Posterior vena cava (tissue), 2 donors: ENCODE results near the gene S1PR4. TPM values are rescaled to one million over a fixed set of nuclear protein-coding genes. Genes with fewer than 3 reads are reported as not detected.
A peak's percentile ranks its signal among the peaks of the same experiment; 100 is the strongest.

Experiments used
- DNase-seq: peaks from one replicate; pipeline ENCODE4 v3.0.0-alpha.2; 2020; ENCODE audit warnings: low spot score
- intact Hi-C, 2 donors: fragments of 100-400 bp; cut with DNase I; formaldehyde crosslinking; loops; one replicate each; pipeline versions ENCODE4 v1.14.1 to v1.14.2; 2022 to 2023
- long read RNA-seq, 2 donors: library from polyadenylated mRNA; unstranded; transcript quantifications; one replicate each; pipeline ENCODE4 v2.0.0, GENCODE V29; 2020 to 2021
- total RNA-seq, 2 donors: library from RNA; stranded (reverse); fragmentation: NEBNext Ultra II Directional; extraction: Animal tissue kit (Norgen Biotek cat#: 25700); gene quantifications; one replicate each; pipeline ENCODE4 v1.2.1, GENCODE V29; 2021
- donor health status: DM: yes; HTN: yes; CAD: no.
- donor health status: DM: yes; HTN: yes; CAD: no.

The S1PR4 gene, protein sequence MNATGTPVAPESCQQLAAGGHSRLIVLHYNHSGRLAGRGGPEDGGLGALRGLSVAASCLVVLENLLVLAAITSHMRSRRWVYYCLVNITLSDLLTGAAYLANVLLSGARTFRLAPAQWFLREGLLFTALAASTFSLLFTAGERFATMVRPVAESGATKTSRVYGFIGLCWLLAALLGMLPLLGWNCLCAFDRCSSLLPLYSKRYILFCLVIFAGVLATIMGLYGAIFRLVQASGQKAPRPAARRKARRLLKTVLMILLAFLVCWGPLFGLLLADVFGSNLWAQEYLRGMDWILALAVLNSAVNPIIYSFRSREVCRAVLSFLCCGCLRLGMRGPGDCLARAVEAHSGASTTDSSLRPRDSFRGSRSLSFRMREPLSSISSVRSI
- 1 to 10 TPM; 1.7 to 3.1 TPM for total RNA-seq
- long read RNA-seq, donor 1: 0 reads
- long read RNA-seq, donor 2, partial matches to known transcripts: 0 of 3 reads
- long read RNA-seq, donor 2, other reads (novel, unspliced or antisense): 0 of 3 reads

DNA sequence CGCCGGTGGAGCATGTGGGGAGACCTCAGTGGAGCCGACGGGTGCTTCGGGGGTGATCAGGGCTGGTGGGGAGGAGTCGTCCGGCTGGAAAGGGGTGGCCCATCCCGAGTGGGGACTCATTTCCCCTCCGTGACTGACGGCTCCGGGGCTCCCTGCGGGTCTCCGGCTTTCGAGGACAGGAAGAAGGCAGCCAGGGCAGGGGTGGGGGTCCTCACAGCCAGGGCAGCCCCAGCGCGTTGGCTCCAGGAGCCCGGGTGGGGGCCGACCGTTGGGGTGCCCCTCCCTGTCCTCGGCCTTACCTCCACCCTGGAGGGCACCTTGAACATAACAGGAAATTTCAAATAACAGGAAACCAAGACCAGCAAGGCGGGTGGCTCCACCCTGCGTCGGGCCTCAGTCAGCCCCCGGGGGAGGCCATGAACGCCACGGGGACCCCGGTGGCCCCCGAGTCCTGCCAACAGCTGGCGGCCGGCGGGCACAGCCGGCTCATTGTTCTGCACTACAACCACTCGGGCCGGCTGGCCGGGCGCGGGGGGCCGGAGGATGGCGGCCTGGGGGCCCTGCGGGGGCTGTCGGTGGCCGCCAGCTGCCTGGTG, at the start of gene S1PR4:
TSS of gene S1PR4 (plus strand) at position 393 of the 596 bp plus-strand sequence. CDS start at position 417, 24 bp downstream.
- intact Hi-C loops: no loop called here
- peak; percentile 81 for DNase-seq

DNA sequence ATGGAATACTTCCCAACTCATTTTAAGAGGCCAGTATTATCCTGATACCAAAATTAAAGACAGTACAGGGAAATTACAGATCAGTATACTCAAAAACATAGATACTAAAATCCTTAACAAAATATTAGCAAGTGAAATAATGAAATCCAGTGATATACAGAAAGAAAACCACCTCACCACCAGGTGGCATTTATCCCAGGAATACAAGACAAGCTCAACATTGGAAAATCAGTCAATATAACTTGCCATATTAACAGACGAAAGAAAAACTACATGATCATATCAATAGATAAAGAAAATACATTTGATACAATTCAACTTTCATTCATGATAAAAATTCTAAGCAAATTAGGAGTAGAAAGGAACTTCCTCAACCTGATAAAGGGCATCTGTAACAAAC, 49.5 kb upstream of the S1PR4 start:
- intact Hi-C loops: loop anchor here (2.0 to 5.0 kb wide), 2 partner anchors 26 to 177 kb away; no protein-coding TSS in a partner anchor
- no peak for DNase-seq

DNA sequence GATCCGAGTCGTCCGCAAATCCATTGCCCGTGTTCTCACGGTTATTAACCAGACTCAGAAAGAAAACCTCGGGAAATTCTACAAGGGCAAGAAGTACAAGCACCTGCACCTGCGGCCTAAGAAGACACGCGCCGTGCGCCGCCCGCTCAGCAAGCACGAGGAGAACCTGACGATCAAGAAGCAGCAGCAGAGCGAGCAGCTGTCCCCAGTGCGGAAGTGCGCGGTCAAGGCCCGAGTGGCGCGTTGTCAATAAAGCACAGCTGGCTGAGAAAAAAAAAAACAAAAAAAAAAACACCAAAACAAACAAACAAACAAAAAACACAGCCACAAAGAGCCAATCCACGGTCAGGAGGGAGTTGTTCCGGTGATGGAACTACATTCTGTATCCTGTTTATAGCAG, 47.4 kb upstream of the S1PR4 start:
- no peak for DNase-seq
- intact Hi-C loops: no loop called here

DNA sequence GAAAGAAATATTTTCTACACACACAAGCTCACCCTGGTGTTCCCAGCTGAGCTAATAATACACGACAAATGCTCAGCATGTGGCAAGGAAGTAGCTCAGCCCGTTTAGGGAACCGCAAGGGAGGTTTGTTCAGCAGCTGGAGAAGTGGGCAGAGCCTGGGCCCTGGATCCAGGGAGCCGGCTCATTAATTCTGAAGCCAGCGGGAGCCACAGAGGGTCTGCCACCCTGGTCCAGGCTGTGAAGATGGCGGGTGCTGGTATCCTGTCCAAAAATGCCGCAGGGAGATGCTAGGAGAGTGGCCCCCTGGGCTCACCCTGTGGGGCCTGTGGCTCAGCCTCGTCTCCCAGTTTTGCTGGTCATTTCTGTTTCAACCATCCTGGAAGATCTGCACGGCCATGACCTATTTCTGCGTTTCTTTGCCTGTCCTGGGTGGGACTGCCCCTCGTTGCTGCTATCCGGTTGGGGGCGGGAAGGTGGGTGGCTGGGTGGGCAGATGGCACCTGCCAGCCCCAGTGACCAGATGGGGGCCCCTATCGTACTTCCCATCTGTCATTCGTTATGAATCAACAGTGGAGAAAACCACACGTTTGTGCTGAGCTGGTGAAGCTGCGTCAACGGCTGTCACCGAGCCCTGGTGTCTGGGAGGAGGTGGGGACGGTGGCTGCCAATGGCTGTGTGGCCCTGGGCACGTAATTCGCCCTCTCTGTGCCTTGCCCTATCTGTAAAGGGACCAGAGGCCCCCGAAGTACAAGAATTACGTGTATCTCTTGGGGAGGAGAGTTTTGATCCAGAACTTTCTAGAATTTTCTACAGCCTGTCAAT, 45.4 kb upstream of the S1PR4 start:
- intact Hi-C loops: no loop called here
- no peak for DNase-seq

DNA sequence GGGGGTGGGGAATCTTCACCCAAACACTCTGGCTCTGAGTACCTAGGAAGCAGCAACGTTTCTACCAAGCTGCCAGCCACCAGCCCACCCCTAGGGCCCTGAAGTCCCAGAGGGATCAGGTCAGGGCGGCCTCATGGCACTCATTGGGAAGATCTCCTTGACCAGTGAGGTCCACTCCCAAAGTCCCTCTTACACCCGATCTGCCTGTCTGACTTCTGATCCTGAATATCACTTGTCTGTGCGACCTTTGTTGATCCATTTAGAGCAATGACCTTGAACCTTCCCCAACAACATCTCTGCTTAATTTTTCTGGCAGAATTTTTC, 44.8 kb upstream of the S1PR4 start:
- intact Hi-C loops: no loop called here
- no peak for DNase-seq

DNA sequence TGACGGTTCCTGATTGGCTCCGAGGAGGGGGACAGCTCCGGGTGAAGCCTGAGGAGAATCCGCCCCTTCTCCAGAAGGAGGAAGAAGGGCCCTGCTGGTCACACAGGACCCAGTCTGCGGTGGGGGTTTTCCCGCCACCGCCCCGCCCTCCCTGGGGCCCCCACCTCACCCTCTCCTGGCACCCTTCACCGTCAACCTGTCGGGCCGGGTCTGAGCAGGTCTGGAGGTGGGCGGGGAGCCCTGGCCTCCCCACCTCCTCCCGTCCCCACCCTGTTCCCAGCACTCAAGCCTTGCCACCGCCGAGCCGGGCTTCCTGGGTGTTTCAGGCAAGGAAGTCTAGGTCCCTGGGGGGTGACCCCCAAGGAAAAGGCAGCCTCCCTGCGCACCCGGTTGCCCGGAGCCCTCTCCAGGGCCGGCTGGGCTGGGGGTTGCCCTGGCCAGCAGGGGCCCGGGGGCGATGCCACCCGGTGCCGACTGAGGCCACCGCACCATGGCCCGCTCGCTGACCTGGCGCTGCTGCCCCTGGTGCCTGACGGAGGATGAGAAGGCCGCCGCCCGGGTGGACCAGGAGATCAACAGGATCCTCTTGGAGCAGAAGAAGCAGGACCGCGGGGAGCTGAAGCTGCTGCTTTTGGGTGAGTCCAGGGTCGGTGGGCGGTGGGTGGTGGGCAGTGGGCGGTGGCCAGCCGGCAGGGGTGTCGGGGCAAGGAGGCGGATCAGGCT, 42.4 kb upstream of the S1PR4 start, which contains the start of gene GNA15:
TSS of gene GNA15 (plus strand) at position 73 of the 723 bp plus-strand sequence. CDS start at position 491, 418 bp downstream.
- intact Hi-C loops: no loop called here
- DNase-seq: no peak

DNA sequence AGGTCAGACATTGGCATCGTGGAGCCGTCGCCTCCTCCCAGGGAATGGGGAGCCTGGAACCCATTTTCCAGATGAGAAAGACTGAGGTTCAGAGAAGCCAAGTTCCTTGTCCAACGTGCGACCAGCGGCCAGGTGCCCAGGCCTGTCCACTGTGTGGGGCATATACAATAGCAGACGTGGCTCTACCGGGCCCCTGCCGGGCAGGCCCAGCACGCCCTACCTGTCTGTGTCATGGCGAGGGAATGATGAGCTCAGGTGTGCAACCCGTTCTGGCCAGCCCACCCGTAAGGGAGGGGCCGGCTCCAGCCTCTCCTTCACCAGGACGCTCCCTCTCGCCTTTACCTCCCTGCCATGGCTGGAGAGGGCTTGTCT, 41.9 kb upstream of the S1PR4 start:
- DNase-seq: no peak
- intact Hi-C loops: no loop called here

DNA sequence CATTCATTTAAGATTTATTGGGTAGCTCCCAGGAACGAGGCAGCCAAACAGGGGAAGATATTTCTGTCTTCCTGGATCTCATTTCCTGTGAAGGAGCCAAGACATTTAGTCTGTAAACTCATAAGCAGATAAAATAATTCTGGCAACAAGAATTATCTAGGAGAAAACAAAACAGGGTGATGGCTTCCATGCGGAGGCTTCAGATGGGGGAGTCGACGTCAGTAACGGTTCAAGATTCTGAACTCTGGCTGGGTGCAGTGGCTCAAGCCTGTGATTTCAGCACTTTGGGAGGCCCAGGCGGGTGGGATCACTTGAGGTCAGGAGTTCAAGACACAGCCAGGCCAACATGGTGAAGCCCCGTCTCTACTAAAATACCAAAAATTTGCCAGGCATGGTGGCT, 41.5 kb upstream of the S1PR4 start:
- intact Hi-C loops: no loop called here
- no peak for DNase-seq

DNA sequence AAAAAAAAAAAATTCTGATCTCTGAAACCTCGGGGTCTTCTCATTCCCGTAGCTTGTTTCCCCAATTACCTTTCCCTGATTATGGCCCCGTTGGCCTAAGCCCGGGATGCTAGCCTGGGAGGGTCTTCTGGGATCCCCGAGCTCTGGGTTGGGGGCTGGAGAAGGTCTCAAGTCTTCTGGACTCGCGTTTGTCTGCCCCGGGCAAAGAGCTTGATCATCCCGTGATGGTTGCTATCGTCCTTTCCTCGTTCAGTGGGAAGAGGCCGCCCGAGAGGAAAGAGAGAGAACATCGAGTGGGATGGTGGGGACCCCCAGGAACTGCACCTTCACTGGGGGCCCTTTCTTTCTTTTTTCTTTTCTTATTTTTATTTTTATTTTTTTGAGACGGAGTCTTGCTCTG, 40.3 kb upstream of the S1PR4 start:
- no peak for DNase-seq
- intact Hi-C loops: no loop called here

DNA sequence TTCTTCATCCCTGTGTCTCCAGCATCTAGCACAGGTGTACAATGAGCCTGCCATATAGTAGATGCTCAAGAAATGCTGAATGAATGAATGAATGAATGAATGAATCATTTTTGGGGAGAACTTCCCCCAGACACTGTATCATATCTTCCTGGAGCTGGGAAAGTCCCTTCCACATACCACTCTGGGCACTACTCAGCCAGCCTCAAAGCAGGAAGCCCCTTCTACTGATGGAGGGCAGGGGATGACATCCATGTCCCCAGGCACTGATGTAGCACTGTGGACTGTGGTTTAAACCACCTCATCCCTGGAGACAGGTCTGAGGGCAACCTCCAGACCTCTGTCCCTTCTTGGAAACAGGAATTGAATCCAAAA, 37.9 kb upstream of the S1PR4 start:
- intact Hi-C loops: no loop called here
- no peak for DNase-seq

DNA sequence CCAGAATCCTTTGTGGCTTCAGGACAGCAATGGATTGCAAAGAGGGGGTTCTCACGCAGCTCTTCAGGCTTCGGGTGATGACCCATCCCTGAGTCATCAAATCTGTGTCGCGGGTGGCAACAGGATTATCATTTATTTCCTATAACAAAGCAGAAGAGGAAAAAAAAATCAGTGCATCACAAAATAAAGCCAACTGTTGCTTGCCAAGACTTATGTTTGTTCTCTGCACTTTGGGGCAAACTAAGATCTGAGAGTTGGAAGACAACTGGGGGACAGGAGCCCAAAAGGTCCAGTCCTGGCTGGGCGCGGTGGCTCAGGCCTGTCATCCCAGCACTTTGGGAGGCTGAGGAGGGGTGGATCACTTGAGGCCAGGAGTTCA, 36.3 kb upstream of the S1PR4 start:
- intact Hi-C loops: no loop called here
- no peak for DNase-seq

DNA sequence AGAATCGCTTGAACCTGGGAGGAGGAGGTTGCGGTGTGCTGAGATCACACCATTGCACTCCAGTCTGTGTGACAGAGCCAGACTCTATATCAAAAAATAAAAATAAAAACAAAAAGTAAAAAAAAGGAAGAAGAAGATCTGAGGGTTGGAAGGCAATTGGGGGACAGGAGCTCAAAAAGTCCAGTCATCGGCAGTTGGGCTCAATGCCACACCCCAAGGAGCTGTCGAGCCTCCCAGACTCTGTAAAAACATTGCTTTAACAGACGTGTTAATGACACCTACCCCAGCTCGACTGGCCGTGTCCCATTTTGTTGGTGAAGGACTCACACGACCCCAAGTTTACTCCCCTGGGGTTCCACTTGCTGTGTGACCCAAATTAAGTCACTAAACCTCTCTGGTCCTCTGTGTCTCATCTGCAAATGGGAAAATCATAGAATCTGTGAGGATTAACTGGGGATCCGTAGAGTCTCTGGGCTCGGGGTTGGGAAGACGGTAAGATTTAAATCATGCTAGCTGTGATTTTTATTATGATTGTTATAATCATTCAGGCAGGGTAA, 35.7 kb upstream of the S1PR4 start:
- DNase-seq: no peak
- intact Hi-C loops: no loop called here

DNA sequence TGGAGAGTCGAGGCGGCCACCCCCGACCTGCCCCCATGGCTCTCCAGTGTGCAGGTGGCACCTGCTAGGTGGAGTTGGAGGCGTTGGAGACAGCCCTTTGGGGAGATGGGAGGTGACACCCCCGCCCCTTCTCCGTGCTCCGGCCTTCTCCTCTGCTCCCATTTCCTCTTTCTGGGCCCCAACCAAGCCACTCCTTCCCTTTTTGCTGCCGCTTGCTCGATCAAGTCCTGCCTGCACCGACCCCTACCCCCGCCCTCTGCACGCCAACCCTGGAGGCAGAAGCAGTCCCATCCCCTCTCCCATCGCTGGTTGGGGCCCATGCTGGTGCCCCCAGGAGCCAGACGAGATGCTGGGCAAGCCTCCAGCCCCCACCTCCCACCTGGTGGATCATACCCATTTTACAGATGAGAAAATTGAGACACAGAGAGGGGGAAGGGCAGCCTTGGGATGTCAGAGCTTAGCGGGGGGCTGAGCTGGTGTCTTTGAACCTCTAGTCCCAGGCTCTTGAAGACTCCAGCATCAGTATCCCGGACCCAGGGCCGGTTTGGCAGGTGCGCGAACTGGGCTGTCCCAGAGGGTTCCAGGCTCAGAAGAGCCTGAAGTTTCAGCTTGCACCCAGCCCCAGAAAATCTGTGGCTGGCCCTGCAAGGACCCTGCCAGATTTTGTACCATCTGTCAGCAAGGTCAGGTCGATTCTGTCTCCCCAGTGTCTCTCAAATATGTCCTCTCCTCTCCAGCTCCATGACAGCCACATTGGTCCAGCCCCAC, 32.5 kb upstream of the S1PR4 start:
- DNase-seq: no peak
- intact Hi-C loops: no loop called here

DNA sequence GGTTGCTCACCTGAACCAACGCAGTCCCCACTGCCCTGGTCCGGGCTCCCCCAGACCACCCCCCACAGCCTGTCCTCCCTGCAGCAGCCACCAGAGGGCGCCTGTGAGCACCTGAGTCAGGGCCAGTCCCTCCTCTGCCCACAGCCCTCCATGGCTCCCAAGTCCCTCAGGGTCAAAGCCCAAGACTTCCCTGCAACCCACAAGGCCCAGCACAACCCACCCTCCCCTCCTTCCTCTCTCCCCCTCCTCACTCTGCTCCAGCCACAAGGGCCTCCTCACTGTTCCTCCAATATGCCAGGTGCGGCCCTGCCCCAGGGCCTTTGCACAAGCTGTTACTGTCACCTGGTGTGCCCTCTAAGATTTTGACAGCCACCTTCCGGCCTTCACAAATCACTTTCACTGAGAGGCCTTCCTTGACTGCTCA, 31.9 kb upstream of the S1PR4 start:
- intact Hi-C loops: no loop called here
- no peak for DNase-seq

DNA sequence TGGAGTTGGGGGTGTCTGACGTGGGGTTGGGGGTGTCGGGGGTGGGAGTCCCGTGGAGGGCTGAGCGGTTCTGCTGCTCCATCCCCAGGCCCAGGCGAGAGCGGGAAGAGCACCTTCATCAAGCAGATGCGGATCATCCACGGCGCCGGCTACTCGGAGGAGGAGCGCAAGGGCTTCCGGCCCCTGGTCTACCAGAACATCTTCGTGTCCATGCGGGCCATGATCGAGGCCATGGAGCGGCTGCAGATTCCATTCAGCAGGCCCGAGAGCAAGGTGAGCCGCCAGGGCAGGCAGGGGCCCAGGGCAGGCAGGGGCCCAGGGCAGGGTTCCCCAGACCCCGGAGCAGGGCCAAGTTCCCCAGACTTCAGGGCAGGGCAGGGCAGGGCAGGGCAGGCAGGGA, 30.1 kb upstream of the S1PR4 start:
- intact Hi-C loops: no loop called here
- no peak for DNase-seq

DNA sequence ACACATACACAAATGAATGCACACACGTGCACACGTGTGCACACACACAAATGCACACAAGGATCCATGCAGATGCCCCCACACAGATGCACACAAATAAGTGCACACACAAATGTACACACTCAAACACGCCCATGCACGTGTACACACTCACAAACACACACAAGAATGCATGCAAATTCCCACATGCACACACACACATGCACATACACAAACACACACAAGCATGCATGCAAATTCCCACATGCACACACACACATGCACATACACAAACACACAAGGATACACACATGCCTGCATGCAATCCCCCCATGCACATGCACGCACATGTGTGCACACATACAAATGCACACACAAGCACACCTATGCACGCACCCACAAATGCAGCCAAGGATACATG, 29.5 kb upstream of the S1PR4 start:
- intact Hi-C loops: no loop called here
- DNase-seq: no peak

DNA sequence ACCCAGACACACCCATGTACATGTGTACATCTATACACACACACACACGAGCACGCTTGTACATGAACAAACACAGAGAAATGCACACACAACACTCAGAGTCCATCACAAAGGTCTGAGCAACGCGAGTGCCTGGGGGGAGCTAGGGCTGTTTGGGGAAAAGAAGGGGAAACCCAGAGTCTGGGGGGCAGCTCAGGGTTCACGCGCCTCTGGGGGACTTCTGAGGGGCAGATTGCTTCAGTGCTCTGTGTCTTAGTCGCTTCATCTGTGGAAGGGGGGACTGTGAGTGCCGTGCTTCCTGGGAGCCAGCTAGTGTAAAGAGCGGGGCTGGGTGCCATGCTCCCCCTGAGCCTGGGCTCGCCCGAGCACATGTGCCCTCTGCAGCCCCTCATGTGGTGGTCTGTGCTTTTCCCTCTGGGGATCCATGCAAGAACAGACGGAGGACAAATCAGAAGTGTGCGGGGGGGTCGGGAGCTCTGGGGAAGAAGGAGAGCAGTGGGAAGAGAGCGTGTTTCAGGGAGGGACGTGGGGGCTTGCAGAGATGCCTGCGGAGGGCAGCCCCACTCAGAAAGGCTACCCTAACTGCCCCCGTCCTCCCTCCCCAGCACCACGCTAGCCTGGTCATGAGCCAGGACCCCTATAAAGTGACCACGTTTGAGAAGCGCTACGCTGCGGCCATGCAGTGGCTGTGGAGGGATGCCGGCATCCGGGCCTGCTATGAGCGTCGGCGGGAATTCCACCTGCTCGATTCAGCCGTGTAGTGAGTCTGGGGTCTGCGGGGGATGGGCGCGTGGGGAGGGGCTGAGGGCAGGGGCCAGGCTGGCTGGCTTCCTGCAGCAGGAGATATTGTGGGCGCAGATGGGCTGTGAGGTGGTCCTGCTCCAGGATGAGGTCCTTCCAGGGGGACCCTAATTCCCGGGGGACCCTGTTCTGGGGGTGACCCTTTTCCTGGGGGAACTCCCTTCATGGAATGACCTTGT, 28.8 kb upstream of the S1PR4 start:
- intact Hi-C loops: no loop called here

More for the DNA sequence above, 28.8 kb upstream of the S1PR4 start:
- DNase-seq: no peak
